Measurements from ENCODE around the gene CCL21. TPM values are rescaled to one million over a fixed set of nuclear protein-coding genes. Genes with fewer than 3 reads are reported as not detected.

CCL21 gene
- total RNA-seq, 1 experiment from 2014 or later: not detected

- TF ChIP-seq ZNF671 (CRISPR knock-in tag; IDR thresholded peaks at IDR 0.05) (no peak), ZNF423 (CRISPR knock-in tag; IDR thresholded peaks at IDR 0.05) (no peak), JAZF1 (CRISPR knock-in tag; IDR thresholded peaks at IDR 0.05) (no peak), ZBTB21 (CRISPR knock-in tag; IDR thresholded peaks at IDR 0.05; ENCODE audit: borderline replicate concordance) (no peak), ELF4 (CRISPR knock-in tag; IDR thresholded peaks at IDR 0.05; ENCODE audit: low read depth) (no peak), HMGA2 (CRISPR knock-in tag; IDR thresholded peaks at IDR 0.05) (no peak), PREB (CRISPR knock-in tag; IDR thresholded peaks at IDR 0.05; ENCODE audit: borderline replicate concordance) (no peak), SMAD3 (CRISPR knock-in tag; IDR thresholded peaks at IDR 0.05; ENCODE audit: borderline replicate concordance) (no peak), CTCF (IDR thresholded peaks at IDR 0.05) (no peak)
- TF ChIP-seq, protein P1, sequence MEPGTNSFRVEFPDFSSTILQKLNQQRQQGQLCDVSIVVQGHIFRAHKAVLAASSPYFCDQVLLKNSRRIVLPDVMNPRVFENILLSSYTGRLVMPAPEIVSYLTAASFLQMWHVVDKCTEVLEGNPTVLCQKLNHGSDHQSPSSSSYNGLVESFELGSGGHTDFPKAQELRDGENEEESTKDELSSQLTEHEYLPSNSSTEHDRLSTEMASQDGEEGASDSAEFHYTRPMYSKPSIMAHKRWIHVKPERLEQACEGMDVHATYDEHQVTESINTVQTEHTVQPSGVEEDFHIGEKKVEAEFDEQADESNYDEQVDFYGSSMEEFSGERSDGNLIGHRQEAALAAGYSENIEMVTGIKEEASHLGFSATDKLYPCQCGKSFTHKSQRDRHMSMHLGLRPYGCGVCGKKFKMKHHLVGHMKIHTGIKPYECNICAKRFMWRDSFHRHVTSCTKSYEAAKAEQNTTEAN (CRISPR knock-in tag; IDR thresholded peaks at IDR 0.05): no peak
- TF ChIP-seq, protein P2, sequence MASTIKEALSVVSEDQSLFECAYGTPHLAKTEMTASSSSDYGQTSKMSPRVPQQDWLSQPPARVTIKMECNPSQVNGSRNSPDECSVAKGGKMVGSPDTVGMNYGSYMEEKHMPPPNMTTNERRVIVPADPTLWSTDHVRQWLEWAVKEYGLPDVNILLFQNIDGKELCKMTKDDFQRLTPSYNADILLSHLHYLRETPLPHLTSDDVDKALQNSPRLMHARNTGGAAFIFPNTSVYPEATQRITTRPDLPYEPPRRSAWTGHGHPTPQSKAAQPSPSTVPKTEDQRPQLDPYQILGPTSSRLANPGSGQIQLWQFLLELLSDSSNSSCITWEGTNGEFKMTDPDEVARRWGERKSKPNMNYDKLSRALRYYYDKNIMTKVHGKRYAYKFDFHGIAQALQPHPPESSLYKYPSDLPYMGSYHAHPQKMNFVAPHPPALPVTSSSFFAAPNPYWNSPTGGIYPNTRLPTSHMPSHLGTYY (CRISPR knock-in tag; IDR thresholded peaks at IDR 0.05): no peak
- TF ChIP-seq, protein P3, sequence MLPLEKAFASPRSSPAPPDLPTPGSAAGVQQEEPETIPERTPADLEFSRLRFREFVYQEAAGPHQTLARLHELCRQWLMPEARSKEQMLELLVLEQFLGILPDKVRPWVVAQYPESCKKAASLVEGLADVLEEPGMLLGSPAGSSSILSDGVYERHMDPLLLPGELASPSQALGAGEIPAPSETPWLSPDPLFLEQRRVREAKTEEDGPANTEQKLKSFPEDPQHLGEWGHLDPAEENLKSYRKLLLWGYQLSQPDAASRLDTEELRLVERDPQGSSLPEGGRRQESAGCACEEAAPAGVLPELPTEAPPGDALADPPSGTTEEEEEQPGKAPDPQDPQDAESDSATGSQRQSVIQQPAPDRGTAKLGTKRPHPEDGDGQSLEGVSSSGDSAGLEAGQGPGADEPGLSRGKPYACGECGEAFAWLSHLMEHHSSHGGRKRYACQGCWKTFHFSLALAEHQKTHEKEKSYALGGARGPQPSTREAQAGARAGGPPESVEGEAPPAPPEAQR (CRISPR knock-in tag; IDR thresholded peaks at IDR 0.05): no peak
- ATAC-seq (no peak), DNase-seq (ENCODE audit: low spot score) (no peak)
- CTCF ChIA-PET: interaction anchor here (0.7 to 2.6 kb wide), 5 partner anchors 15 to 307 kb away, joined by 3 to 14 read pairs (median 5); no protein-coding TSS in a partner anchor
- H3K4me1 Mint-ChIP-seq: no peaks in the 10 kb centered on the region
- peaks cover 5% of the 10 kb centered on the region for H3K27me3 Mint-ChIP-seq (ENCODE audit: low read depth)
- no peaks in the 10 kb centered on the region for H3K36me3 Mint-ChIP-seq
- no peak overlapping the region for H3K4me3 Mint-ChIP-seq
- POLR2A ChIA-PET: no interaction called here
- H3K27ac Mint-ChIP-seq: no peak overlapping the region
- peaks cover 23% of the 10 kb centered on the region for H3K9me3 Mint-ChIP-seq
Observed at GRCh38 chr9:34744295-34745221, 34.6 kb upstream of the CCL21 start.

GRCh38 chr9:34742710-34743109, 32.8 kb upstream of the CCL21 start:
- no peaks in the 10 kb centered on the region for H3K36me3 Mint-ChIP-seq
- DNase-seq (ENCODE audit: low spot score): no peak
- H3K4me1 Mint-ChIP-seq: no peaks in the 10 kb centered on the region
- no peak overlapping the region for H3K27ac Mint-ChIP-seq
- no peak for TF ChIP-seq RELA (CRISPR knock-in tag; IDR thresholded peaks at IDR 0.05; ENCODE audit: borderline replicate concordance)
- TF ChIP-seq, protein P4, sequence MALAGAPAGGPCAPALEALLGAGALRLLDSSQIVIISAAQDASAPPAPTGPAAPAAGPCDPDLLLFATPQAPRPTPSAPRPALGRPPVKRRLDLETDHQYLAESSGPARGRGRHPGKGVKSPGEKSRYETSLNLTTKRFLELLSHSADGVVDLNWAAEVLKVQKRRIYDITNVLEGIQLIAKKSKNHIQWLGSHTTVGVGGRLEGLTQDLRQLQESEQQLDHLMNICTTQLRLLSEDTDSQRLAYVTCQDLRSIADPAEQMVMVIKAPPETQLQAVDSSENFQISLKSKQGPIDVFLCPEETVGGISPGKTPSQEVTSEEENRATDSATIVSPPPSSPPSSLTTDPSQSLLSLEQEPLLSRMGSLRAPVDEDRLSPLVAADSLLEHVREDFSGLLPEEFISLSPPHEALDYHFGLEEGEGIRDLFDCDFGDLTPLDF (CRISPR knock-in tag; IDR thresholded peaks at IDR 0.05): no peak
- CTCF ChIA-PET: interaction anchor here (0.9 kb wide), 1 partner anchor 40 kb away, joined by 4 read pairs; no protein-coding TSS in a partner anchor
- POLR2A ChIA-PET: no interaction called here
- H3K9me3 Mint-ChIP-seq: peaks cover 27% of the 10 kb centered on the region
- H3K27me3 Mint-ChIP-seq (ENCODE audit: low read depth): no peaks in the 10 kb centered on the region; the same call in 1 of the 2 replicates
- H3K4me3 Mint-ChIP-seq: no peak overlapping the region
- no peak for ATAC-seq

All from WTC11 (cell line).